A673 (cell line): ENCODE measurements around the gene ISOC2.

Experiments
- CTCF ChIP-seq: fragments of 300-800, 200-600 bp; sonication (generic); conservative IDR thresholded peaks from 2 replicates; pipeline ENCODE4 v1.5.1; 2017; ENCODE audit warnings: low read depth, mild to moderate bottlenecking, antibody characterized with exemption, low read length, moderate library complexity, mixed read lengths
- EZH2 ChIP-seq: fragments of 200-600 bp; sonication (generic); IDR thresholded peaks from 2 replicates; pipeline ENCODE4 v1.6.1; 2017; ENCODE audit warnings: borderline replicate concordance, low read depth, mild to moderate bottlenecking, mixed read lengths, antibody characterized with exemption, low read length; ENCODE audit not compliant: poor library complexity, severe bottlenecking

DNA sequence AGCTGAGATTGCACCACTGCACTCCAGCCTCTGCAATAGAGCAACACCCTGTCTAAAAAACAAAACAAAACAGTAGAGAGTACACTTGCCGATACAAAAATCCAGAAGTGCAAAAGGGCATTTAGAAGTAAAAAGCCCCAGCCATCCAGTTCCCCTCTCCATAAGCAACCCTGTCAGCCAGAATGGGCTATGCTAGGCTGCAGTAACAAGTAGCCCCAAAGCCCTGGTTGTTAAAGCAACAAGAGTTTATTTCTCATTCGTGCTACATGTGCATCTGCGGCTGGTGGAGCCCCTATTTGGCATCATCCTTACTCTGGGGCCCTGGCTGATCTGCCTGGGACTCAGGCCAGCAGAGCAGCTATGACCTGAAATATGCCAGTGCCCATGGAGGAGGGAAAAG is 36.9 kb downstream of the ISOC2 start:
- TF ChIP-seq CTCF (no peak), EZH2 (no peak)
